Stimulated activated CD4-positive, alpha-beta T cell treated with anti-CD3 and anti-CD28 coated beads, TNF-alpha, amount 100 ng/mL, for 1 hour (primary cell): ENCODE results near the gene CUL5.
A peak's percentile ranks its signal among the peaks of the same experiment; 100 is the strongest.

Experiments
- DNase-seq, 3 donors: peaks; one replicate each; pipeline ENCODE4 v3.0.0-alpha.2; 2020; ENCODE audit warnings: low read depth in 3 of 3, low spot score in 1 of 3

Gene CUL5

GRCh38 chr11:108008656-108009496 lies at the start of gene CUL5:
Gene CUL5, plus strand, starts transcription at chr11:108008898. Its CDS starts 451 bp downstream, at chr11:108009349.
- peak; percentile 70 to 86 (median 79) for DNase-seq

- DNase-seq: no peak
These were observed 47.2 kb upstream of the CUL5 start for GRCh38 chr11:107961480-107961879.

- DNase-seq: no peak
These were observed 46.5 kb upstream of the CUL5 start for GRCh38 chr11:107962181-107962580.

GRCh38 chr11:107963091-107963490 lies 45.6 kb upstream of the CUL5 start:
- DNase-seq: no peak

- DNase-seq: no peak
These were observed 39.5 kb upstream of the CUL5 start for GRCh38 chr11:107969219-107969618.

- DNase-seq: no peak
These were observed 38.6 kb upstream of the CUL5 start for GRCh38 chr11:107970049-107970448.

GRCh38 chr11:107973641-107974040 lies 35.1 kb upstream of the CUL5 start:
- no peak for DNase-seq

GRCh38 chr11:107988397-107989158 lies 20.1 kb upstream of the CUL5 start:
- no peak for DNase-seq

GRCh38 chr11:107991868-107992414 lies 16.8 kb upstream of the CUL5 start:
- DNase-seq: no peak

- DNase-seq: no peak
These were observed 12.5 kb upstream of the CUL5 start for GRCh38 chr11:107996006-107996776.

GRCh38 chr11:107998761-107999160 lies 9.9 kb upstream of the CUL5 start:
- no peak for DNase-seq

- DNase-seq: no peak
These were observed 8.8 kb upstream of the CUL5 start for GRCh38 chr11:107999759-108000455.

- DNase-seq: no peak
These were observed 6.2 kb upstream of the CUL5 start for GRCh38 chr11:108002476-108002875.

- no peak for DNase-seq
These were observed 5.1 kb upstream of the CUL5 start for GRCh38 chr11:108003623-108004022.

- no peak for DNase-seq
These were observed 879 bp upstream of the CUL5 start for GRCh38 chr11:108007819-108008218.

GRCh38 chr11:108009497-108010370 lies 1.0 kb downstream of the CUL5 start:
- peak in 1 of 3 donors; percentile 3 for DNase-seq

- no peak for DNase-seq
These were observed 3.5 kb downstream of the CUL5 start for GRCh38 chr11:108012139-108012725.

GRCh38 chr11:108016647-108017046 lies 7.9 kb downstream of the CUL5 start:
- DNase-seq: no peak

GRCh38 chr11:108018708-108019107 lies 10.0 kb downstream of the CUL5 start:
- DNase-seq: no peak
